NCI-H748 (cell line): ENCODE measurements around the gene CHCT1.

ENCODE experiments used
- DNase-seq: peaks from one replicate; lab custom pipeline; 2025; ENCODE audit not compliant: unreplicated experiment; lab: John Stamatoyannopoulos, UW

The CHCT1 gene

GRCh38 chr17:60439501-60439900, 17.2 kb downstream of the CHCT1 start:
- no peak for DNase-seq

- no peak for DNase-seq
These were observed 20.2 kb downstream of the CHCT1 start for GRCh38 chr17:60442271-60443173.

GRCh38 chr17:60443713-60444112, 21.4 kb downstream of the CHCT1 start:
- DNase-seq = no peak

GRCh38 chr17:60445144-60445543, 22.9 kb downstream of the CHCT1 start:
- no peak for DNase-seq

GRCh38 chr17:60447375-60447774, 25.1 kb downstream of the CHCT1 start:
- DNase-seq = no peak

- no peak for DNase-seq
These were observed 28.8 kb downstream of the CHCT1 start for GRCh38 chr17:60451071-60451470.

GRCh38 chr17:60451965-60452364, 29.7 kb downstream of the CHCT1 start:
- DNase-seq = no peak

- DNase-seq = no peak
These were observed 33.1 kb downstream of the CHCT1 start for GRCh38 chr17:60455378-60455777.

GRCh38 chr17:60457148-60457547, 34.9 kb downstream of the CHCT1 start:
- DNase-seq = no peak

GRCh38 chr17:60461584-60461983, 39.3 kb downstream of the CHCT1 start:
- no peak for DNase-seq

GRCh38 chr17:60463157-60463835, 41.0 kb downstream of the CHCT1 start:
- no peak for DNase-seq

GRCh38 chr17:60464343-60464742, 42.1 kb downstream of the CHCT1 start:
- DNase-seq = no peak

GRCh38 chr17:60468371-60468770, 46.1 kb downstream of the CHCT1 start:
- no peak for DNase-seq

- no peak for DNase-seq
These were observed 49.2 kb downstream of the CHCT1 start for GRCh38 chr17:60471451-60471850.

- DNase-seq = no peak
These were observed 50.2 kb downstream of the CHCT1 start for GRCh38 chr17:60472449-60472848.

- no peak for DNase-seq
These were observed 51.5 kb downstream of the CHCT1 start for GRCh38 chr17:60473788-60474187.
